HG02678 (cell line): Measurements from ENCODE around the gene LYPD1.

Source experiments
- ATAC-seq: cut with Tn5 transposase; IDR thresholded peaks from one replicate; pipeline ENCODE4 v1.9.1; 2021; ENCODE audit warnings: mild to moderate bottlenecking, moderate library complexity; ENCODE audit not compliant: unreplicated experiment

LYPD1 gene

GRCh38 chr2:132638313-132639040, 31.5 kb downstream of the LYPD1 start:
- no peak for ATAC-seq

GRCh38 chr2:132636346-132636745, 33.7 kb downstream of the LYPD1 start:
- ATAC-seq: no peak

GRCh38 chr2:132633635-132634034, 36.4 kb downstream of the LYPD1 start:
- no peak for ATAC-seq

GRCh38 chr2:132632000-132632649, 37.9 kb downstream of the LYPD1 start:
- no peak for ATAC-seq

- ATAC-seq: no peak
These were observed 42.5 kb downstream of the LYPD1 start for GRCh38 chr2:132627536-132627935.

- ATAC-seq: no peak
These were observed 46.7 kb downstream of the LYPD1 start for GRCh38 chr2:132623096-132623839.

- ATAC-seq: no peak
These were observed 48.7 kb downstream of the LYPD1 start for GRCh38 chr2:132621131-132621875.

GRCh38 chr2:132620115-132620514, 49.9 kb downstream of the LYPD1 start:
- ATAC-seq: no peak

- ATAC-seq: no peak
These were observed 51.3 kb downstream of the LYPD1 start for GRCh38 chr2:132618734-132619133.

- ATAC-seq: no peak
These were observed 52.0 kb downstream of the LYPD1 start for GRCh38 chr2:132617989-132618388.

GRCh38 chr2:132615329-132616085, 54.5 kb downstream of the LYPD1 start:
- ATAC-seq: no peak

- ATAC-seq: no peak
These were observed 58.3 kb downstream of the LYPD1 start for GRCh38 chr2:132611719-132612118.

GRCh38 chr2:132609101-132609890, 60.7 kb downstream of the LYPD1 start:
- ATAC-seq: no peak

GRCh38 chr2:132608311-132608710, 61.7 kb downstream of the LYPD1 start:
- no peak for ATAC-seq

GRCh38 chr2:132607426-132608090, 62.4 kb downstream of the LYPD1 start:
- ATAC-seq: no peak

- ATAC-seq: no peak
These were observed 63.4 kb downstream of the LYPD1 start for GRCh38 chr2:132606649-132607048.

- ATAC-seq: no peak
These were observed 64.5 kb downstream of the LYPD1 start for GRCh38 chr2:132605236-132606180.

GRCh38 chr2:132604561-132604960, 65.4 kb downstream of the LYPD1 start:
- ATAC-seq: no peak
